ENCODE data around the gene POU2F2. TPM values are rescaled to one million over a fixed set of nuclear protein-coding genes. Genes with fewer than 3 reads are reported as not detected.
A peak's percentile ranks its signal among the peaks of the same experiment; 100 is the strongest.

The POU2F2 gene
- total and polyA plus RNA-seq, 11 donors = 0.16 to 10.1 (median 0.61) TPM

GRCh38 chr19:42126574-42126973 is 5.7 kb downstream of the POU2F2 start:
- ATAC-seq = no peak
- Histone ChIP-seq H3K36me3 (no peaks in the 10 kb centered on the region), H3K27ac (no peak overlapping the region), H3K4me1 (peaks cover 0 to 76% (median 0%) of the 10 kb centered on the region in 12 donors), H3K9me3 (peaks cover 0 to 3% (median 0%) of the 10 kb centered on the region in 12 donors), H3K27me3 (peaks cover 0 to 36% (median 2%) of the 10 kb centered on the region in 9 donors), H3K4me3 (no peak overlapping the region)
- WGBS, 4 donors = 77 to 83% (median 81%) methylated on average over 5 of the region's 5 CpGs
- TF ChIP-seq CTCF (IDR thresholded peaks at IDR 0.05) (no peak), POLR2A (IDR thresholded peaks at IDR 0.05) (no peak)
- intact Hi-C loops (cut with DNase I) = loop anchor here in 1 of 10 donors (5.0 kb wide), 1 partner anchor 186 kb away; the partner anchor contains the start of gene TMEM145
- no peak for DNase-seq

- 36 to 55% (median 47%) methylated on average over 6 of the region's 6 CpGs for WGBS, 4 donors
- peaks cover 0 to 80% (median 0%) of the 10 kb centered on the region in 12 donors for H3K4me1 ChIP-seq
- H3K27ac ChIP-seq = no peak overlapping the region
- TF ChIP-seq POLR2A (IDR thresholded peaks at IDR 0.05) (no peak), CTCF (IDR thresholded peaks at IDR 0.05) (no peak)
- intact Hi-C loops (cut with DNase I) = loop anchor here in 1 of 10 donors (5.0 kb wide), 1 partner anchor 187 kb away; the partner anchor contains the start of gene TMEM145
- H3K36me3 ChIP-seq = no peaks in the 10 kb centered on the region
- no peak overlapping the region for H3K4me3 ChIP-seq
- ATAC-seq = no peak
- no peak for DNase-seq
- peaks cover 0 to 31% (median 0%) of the 10 kb centered on the region in 9 donors for H3K27me3 ChIP-seq
- peaks cover 0 to 3% (median 0%) of the 10 kb centered on the region in 12 donors for H3K9me3 ChIP-seq
These were observed 6.7 kb downstream of the POU2F2 start for GRCh38 chr19:42125536-42125935.

DNA sequence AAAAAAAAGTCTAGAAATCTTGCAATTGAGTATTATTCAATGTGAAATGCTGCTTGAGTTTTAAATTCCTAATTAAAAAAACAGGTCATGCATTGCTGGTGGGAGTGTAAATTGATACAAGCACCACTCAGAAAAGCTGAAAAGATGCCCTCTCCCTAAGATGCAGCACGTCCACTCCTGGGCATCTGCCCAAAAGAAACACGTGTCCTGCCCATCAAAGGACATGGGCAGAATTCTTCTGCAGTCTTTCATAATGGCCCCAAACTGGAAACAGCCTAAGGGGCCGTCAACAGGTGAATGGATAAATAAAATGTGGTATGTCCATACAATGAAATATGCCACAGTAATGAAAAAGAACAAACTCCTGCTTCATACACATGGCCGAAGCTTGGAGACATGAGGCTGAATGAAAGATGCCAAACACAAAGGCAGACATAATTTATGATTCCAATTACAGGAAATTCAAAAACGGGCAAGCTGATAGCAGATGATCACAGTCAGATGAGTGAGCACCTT is 7.8 kb downstream of the POU2F2 start:
- Histone ChIP-seq H3K4me1 (peaks cover 0 to 69% (median 0%) of the 10 kb centered on the region in 12 donors), H3K27me3 (peaks cover 0 to 27% (median 0%) of the 10 kb centered on the region in 9 donors), H3K9me3 (peaks cover 0 to 3% (median 0%) of the 10 kb centered on the region in 12 donors), H3K27ac (no peak overlapping the region), H3K36me3 (no peaks in the 10 kb centered on the region), H3K4me3 (no peak overlapping the region)
- DNase-seq = no peak
- TF ChIP-seq POLR2A (IDR thresholded peaks at IDR 0.05) (no peak), CTCF (IDR thresholded peaks at IDR 0.05) (no peak)
- ATAC-seq = no peak
- 75 to 84% (median 78%) methylated on average over 5 of the region's 5 CpGs for WGBS, 4 donors
- intact Hi-C loops (cut with DNase I) = no loop called here

DNA sequence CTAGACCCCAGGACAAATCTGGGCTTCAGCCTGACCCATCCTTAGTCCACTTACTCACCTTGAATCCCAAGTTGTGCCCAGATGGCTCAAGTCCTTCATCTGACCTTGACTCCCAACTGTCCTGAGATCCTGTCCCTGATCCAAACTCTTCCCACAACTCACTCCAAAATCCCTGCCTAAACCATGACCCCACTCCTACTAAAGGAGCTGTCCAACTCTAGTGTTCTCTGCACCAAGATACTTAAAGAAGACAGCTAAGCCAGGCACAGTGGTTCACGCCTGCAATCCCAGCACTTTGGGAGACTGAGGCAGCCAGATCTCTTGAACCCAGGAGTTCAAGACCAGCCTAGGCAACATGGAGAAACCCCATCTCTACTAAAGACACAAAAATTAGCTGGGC is 8.5 kb downstream of the POU2F2 start:
- no peak for TF ChIP-seq POLR2A (IDR thresholded peaks at IDR 0.05)
- TF ChIP-seq CTCF (IDR thresholded peaks at IDR 0.05) = no peak
- H3K4me3 ChIP-seq = no peak overlapping the region
- peaks cover 0 to 3% (median 0%) of the 10 kb centered on the region in 12 donors for H3K9me3 ChIP-seq
- peak overlapping the region in 1 of 12 donors; percentile 67 for H3K27ac ChIP-seq
- DNase-seq = no peak
- peaks cover 0 to 25% (median 0%) of the 10 kb centered on the region in 9 donors for H3K27me3 ChIP-seq
- H3K36me3 ChIP-seq = no peaks in the 10 kb centered on the region
- H3K4me1 ChIP-seq = peaks cover 0 to 62% (median 0%) of the 10 kb centered on the region in 12 donors
- 87 to 100% (median 97%) methylated on average over 1 of the region's 1 CpG for WGBS, 4 donors
- intact Hi-C loops (cut with DNase I) = no loop called here
- no peak for ATAC-seq
